Mucosa of descending colon (tissue), 3 donors: ENCODE data around the gene PCSK6. TPM values are rescaled to one million over a fixed set of nuclear protein-coding genes. Genes with fewer than 3 reads are reported as not detected.

Experiments
- ATAC-seq: fragments of 200-7000 bp; cut with Tn5 transposase; one replicate; pipeline ENCODE4 v1.9.1; 2020; ENCODE audit warnings: mild to moderate bottlenecking, moderate library complexity
- DNase-seq, 3 donors: peaks; one replicate each; pipeline ENCODE4 v3.0.0-alpha.2; 2020
- H3K36me3 ChIP-seq: fragments of 200-600 bp; one replicate; pipeline ENCODE4 v1.8.0; 2021; ENCODE audit warnings: low read depth, mild to moderate bottlenecking
- H3K4me1 ChIP-seq: fragments of 200-600 bp; one replicate; pipeline ENCODE4 v1.8.0; 2021; ENCODE audit warnings: low read depth, mild to moderate bottlenecking
- H3K4me3 ChIP-seq: fragments of 200-600 bp; one replicate; pipeline ENCODE4 v1.8.0; 2021; ENCODE audit warnings: mild to moderate bottlenecking
- H3K9me3 ChIP-seq: fragments of 200-600 bp; one replicate; pipeline ENCODE4 v1.8.0; 2021; ENCODE audit warnings: mild to moderate bottlenecking
- intact Hi-C, 2 donors: fragments of 100-400 bp; cut with DNase I in 1 of 2; cut with micrococcal nuclease in 1 of 2; formaldehyde crosslinking; loops; one replicate each; pipeline versions ENCODE4 v1.11.0 to v1.11.1; 2022; cut with DNase I, micrococcal nuclease
- total RNA-seq, 3 donors: library from RNA; stranded (reverse); fragmentation: NEBNext Ultra II Directional in 2 of 3; extraction: Animal tissue kit (Norgen Biotek cat#: 25700) in 2 of 3; gene quantifications; one replicate each; pipeline versions ENCODE4 v1.2.1 to v1.2.4, GENCODE V29; 2021 to 2023
- TF ChIP-seq, protein P1 (sequence below): fragments of 200-600 bp; IDR thresholded peaks from one replicate; pipeline ENCODE4 v1.8.0; 2022; ENCODE audit warnings: antibody characterized with exemption, mild to moderate bottlenecking
- donor health status: DM: no; HTN: no; CAD: no; lungs with moderate emphysema.
- donor health status: DM: no; HTN: no; CAD: no.
- donor health status: DM: no; HTN: yes; CAD: no.

Gene PCSK6
- total RNA-seq, 3 donors from 2014 or later = 21.3 to 58.4 (median 30.3) TPM

DNA sequence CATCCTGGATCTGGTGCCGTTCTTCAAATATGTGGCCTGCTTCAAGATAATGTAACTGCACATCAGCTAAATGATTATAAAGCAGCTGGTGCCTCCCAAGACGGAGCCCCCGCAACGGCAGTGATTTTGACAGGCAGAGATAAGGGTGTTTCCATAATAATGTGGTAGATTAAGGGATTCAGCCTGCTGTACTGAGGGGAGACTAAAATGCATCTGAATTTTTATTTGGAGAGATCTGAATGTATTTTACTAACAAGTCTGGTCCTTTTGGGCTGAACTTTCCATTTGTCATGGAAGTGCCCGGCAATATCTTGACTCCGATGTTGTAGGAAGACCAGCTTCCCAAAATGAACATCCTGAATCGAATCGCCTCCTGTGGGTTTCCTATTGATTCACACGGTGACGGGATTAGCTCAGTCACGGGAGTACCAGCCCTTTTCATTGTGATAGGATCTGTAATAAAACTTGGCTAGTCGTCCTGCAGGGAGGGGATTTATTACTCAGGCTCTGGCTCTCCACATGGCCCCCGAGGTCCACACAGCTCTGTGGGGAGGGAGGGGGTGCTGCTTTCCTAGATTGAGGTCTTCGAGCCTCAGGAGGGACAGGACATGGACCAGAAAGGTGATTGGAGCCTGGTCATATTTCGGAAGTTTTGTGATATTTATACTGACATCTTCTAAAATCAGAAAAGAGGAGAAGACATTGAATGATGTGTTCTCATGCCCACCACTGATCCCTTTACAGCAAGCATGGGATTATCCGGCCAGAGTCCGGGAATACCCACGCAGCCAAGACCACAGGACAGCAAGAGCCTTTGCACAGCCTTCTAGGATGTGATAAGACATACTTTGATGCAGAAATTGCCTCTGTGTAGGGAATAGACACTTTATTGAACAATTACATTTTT, 2.5 kb upstream of the PCSK6 start:
- TF ChIP-seq, protein P1, sequence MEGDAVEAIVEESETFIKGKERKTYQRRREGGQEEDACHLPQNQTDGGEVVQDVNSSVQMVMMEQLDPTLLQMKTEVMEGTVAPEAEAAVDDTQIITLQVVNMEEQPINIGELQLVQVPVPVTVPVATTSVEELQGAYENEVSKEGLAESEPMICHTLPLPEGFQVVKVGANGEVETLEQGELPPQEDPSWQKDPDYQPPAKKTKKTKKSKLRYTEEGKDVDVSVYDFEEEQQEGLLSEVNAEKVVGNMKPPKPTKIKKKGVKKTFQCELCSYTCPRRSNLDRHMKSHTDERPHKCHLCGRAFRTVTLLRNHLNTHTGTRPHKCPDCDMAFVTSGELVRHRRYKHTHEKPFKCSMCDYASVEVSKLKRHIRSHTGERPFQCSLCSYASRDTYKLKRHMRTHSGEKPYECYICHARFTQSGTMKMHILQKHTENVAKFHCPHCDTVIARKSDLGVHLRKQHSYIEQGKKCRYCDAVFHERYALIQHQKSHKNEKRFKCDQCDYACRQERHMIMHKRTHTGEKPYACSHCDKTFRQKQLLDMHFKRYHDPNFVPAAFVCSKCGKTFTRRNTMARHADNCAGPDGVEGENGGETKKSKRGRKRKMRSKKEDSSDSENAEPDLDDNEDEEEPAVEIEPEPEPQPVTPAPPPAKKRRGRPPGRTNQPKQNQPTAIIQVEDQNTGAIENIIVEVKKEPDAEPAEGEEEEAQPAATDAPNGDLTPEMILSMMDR = no peak
- intact Hi-C loops = no loop called here

DNA sequence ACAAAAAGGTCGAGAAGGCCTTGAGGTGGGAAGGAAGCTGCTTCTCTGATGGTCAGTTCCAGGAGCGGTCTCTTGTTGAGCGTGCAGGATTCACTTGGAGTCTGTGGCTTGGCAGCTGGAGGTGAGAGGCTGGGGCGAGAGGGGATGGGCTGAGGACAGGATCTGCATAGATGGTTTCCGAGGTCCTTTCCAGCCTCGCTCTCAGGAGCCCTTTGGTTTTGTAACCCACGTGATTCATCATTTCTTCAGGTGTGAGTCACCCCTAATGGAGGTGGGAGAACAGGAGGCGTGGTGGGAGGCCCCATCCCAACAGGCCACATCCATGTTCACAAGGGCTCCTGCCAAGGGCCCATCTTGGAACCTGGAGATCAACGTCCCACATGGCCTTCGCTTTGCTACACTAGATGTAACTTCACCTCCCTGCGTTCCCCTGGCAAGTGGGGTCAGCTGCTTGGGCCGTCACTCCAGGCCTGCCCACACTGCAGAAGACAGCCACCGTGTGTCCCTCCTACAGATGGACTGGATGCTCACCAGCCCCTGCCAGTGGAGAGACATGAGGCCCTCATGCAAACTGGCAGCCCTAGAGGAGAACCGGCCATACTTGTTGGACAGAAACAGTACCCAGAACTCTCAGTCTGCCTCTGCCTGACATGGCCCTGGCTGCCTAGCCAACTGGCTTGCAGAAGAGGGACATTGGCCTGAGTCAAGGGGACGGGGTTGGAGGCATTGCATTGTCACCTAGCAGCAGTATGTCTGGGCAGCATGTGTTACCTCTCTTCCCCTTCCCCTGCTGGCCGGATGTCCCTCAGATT, 1.6 kb upstream of the PCSK6 start:
- ATAC-seq (no peak), DNase-seq (no peak)

More for the DNA sequence above, 2.5 kb upstream of the PCSK6 start:
- H3K9me3 ChIP-seq = no peaks in the 10 kb centered on the region
- no peaks in the 10 kb centered on the region for H3K36me3 ChIP-seq
- ATAC-seq (no peak), DNase-seq (no peak)
- H3K4me3 ChIP-seq = no peak overlapping the region
- H3K4me1 ChIP-seq = peaks cover 12% of the 10 kb centered on the region

DNA sequence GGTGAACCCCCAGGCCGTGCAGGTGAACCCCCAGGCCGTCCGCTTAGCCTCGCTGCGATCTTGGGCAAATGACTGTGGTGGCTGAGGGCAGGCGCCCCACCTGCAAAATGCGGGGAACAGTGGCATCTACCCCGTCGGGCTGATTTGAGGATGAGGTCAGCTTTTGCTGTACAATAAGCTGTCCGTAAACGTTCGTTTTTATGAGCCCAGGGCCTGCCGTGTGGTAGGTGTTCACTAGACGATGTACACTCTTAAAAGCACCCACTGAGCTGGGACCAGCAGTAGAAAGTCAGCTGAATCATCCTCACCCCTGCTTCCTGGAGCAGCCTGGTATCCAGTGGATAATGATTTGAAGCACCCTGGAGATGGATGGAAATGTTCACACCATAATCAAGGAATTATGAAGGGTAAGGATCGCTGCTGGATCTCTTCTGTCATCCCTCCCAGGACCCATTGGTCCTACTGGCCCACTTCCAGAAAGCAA, 943 bp upstream of the PCSK6 start:
- ATAC-seq (no peak), DNase-seq (no peak)
- intact Hi-C loops = no loop called here
- Histone ChIP-seq H3K9me3 (no peaks in the 10 kb centered on the region), H3K36me3 (no peaks in the 10 kb centered on the region), H3K4me3 (no peak overlapping the region), H3K4me1 (peaks cover under 1% of the 10 kb centered on the region)
- TF ChIP-seq, protein P1 = no peak

More for the DNA sequence above, 1.6 kb upstream of the PCSK6 start:
- H3K36me3 ChIP-seq = no peaks in the 10 kb centered on the region
- TF ChIP-seq, protein P1 = no peak
- peaks cover 7% of the 10 kb centered on the region for H3K4me1 ChIP-seq
- H3K4me3 ChIP-seq = no peak overlapping the region
- no peaks in the 10 kb centered on the region for H3K9me3 ChIP-seq
- intact Hi-C loops = no loop called here

DNA sequence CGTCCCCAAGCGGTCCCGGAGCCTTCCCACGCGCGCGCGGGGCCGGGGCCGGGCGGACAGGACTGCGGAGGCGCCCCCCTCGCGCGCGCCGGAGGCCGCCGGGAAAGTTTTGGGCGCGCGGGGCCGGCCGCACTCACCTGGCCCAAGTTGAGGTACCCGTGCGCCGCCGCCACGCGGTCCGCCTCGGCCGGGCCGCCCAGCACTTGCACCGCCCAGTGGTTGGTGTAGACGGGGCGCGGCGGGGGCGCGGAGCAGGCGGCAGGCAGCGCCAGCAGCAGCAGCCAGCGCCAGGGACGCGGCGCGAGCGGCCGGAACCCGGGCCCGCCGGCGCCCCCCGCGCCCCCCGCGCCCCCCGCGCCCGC, 289 bp downstream of the PCSK6 start:
- intact Hi-C loops = no loop called here
- no peak overlapping the region for H3K4me3 ChIP-seq
- H3K9me3 ChIP-seq = no peaks in the 10 kb centered on the region
- H3K36me3 ChIP-seq = no peaks in the 10 kb centered on the region
- H3K4me1 ChIP-seq = no peaks in the 10 kb centered on the region
- ATAC-seq = peak; percentile 79
- peak in 2 of 3 donors; percentile 69 to 79 for DNase-seq
- TF ChIP-seq, protein P1 = no peak

DNA sequence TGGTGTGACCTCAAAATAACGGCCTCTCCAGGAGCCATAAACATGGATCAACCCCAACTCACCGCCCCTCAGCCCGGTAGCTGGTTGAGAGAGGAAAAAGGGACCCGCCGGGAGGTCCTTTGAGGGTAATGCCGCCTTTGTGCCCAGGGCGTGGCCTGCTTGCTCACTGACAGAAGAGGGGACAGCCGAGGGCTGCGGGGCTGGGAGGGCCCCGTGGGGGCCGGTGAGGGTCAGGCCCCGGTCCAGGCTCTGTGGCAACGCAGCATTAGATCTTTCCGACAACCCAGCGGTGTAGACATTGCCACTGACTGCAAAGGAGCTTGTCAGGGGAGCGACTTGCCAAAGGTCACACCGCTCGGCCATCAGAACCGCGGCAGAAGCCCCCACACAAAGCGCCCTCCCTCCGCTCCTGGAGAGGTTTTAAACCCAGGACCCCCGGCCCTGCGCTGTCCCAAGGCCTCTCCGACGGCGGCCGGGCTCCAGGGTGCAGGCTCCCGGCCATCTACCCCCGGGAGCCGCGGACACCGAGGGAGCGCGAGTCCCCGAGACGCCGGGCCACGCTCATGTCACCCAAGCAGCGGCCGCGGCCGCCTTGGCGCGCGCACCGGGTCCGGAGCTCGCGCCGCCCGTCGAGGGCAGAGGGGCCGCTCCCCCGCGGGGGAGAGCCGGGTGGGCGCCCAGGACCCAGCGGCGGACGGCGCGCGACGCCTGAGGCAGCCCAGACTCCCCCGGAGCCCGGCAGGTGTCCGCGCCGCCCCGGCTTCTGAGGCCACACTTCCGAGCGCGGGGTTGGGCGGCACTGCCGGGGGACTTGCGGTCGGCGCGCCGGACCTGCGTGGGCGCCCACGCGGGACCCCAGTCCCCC, 975 bp downstream of the PCSK6 start:
- DNase-seq = peak in 1 of 3 donors; percentile 46
- Histone ChIP-seq H3K9me3 (no peaks in the 10 kb centered on the region), H3K4me1 (no peaks in the 10 kb centered on the region), H3K4me3 (peak overlapping the region; percentile 9), H3K36me3 (no peaks in the 10 kb centered on the region)
- peak; percentile 32 for ATAC-seq
- TF ChIP-seq, protein P1 = no peak
- intact Hi-C loops = no loop called here
